ENCODE data around the gene KDM1A.

The KDM1A gene

GRCh38 chr1:23066075-23066474 is 46.8 kb downstream of the KDM1A start:
- Histone ChIP-seq H3K9ac (ENCODE audit: low read depth in 1 of 2, low read length in 2 of 2) (no peak overlapping the region), H3K27ac (ENCODE audit: low read depth in 2 of 2, low read length in 2 of 2) (no peak overlapping the region), H3K27me3 (ENCODE audit: control insufficient read depth in 2 of 2, insufficient read depth in 2 of 2, low read length in 2 of 2) (no peaks in the 10 kb centered on the region), H3K4me3 (ENCODE audit: low read length in 2 of 2) (no peak overlapping the region), H3K36me3 (ENCODE audit: control insufficient read depth in 2 of 2, insufficient read depth in 2 of 2, low read length in 2 of 2) (peaks cover 38 to 62% of the 10 kb centered on the region in 2 donors), H3K4me1 (ENCODE audit: control insufficient read depth in 2 of 2, insufficient read depth in 2 of 2, low read length in 2 of 2) (no peaks in the 10 kb centered on the region), H3K9me3 (ENCODE audit: control insufficient read depth in 2 of 2, low read length in 2 of 2) (no peaks in the 10 kb centered on the region)

GRCh38 chr1:23069149-23069548 is 49.9 kb downstream of the KDM1A start:
- Histone ChIP-seq H3K4me3 (ENCODE audit: low read length in 2 of 2) (no peak overlapping the region), H3K27ac (ENCODE audit: low read depth in 2 of 2, low read length in 2 of 2) (no peak overlapping the region), H3K4me1 (ENCODE audit: control insufficient read depth in 2 of 2, insufficient read depth in 2 of 2, low read length in 2 of 2) (no peaks in the 10 kb centered on the region), H3K36me3 (ENCODE audit: control insufficient read depth in 2 of 2, insufficient read depth in 2 of 2, low read length in 2 of 2) (peaks cover 44 to 52% of the 10 kb centered on the region in 2 donors), H3K9ac (ENCODE audit: low read depth in 1 of 2, low read length in 2 of 2) (no peak overlapping the region), H3K27me3 (ENCODE audit: control insufficient read depth in 2 of 2, insufficient read depth in 2 of 2, low read length in 2 of 2) (no peaks in the 10 kb centered on the region), H3K9me3 (ENCODE audit: control insufficient read depth in 2 of 2, low read length in 2 of 2) (no peaks in the 10 kb centered on the region)

- Histone ChIP-seq H3K27ac (ENCODE audit: low read depth in 2 of 2, low read length in 2 of 2) (no peak overlapping the region), H3K9me3 (ENCODE audit: control insufficient read depth in 2 of 2, low read length in 2 of 2) (no peaks in the 10 kb centered on the region), H3K27me3 (ENCODE audit: control insufficient read depth in 2 of 2, insufficient read depth in 2 of 2, low read length in 2 of 2) (no peaks in the 10 kb centered on the region), H3K4me1 (ENCODE audit: control insufficient read depth in 2 of 2, insufficient read depth in 2 of 2, low read length in 2 of 2) (no peaks in the 10 kb centered on the region), H3K36me3 (ENCODE audit: control insufficient read depth in 2 of 2, insufficient read depth in 2 of 2, low read length in 2 of 2) (peaks cover 40 to 49% of the 10 kb centered on the region in 2 donors), H3K4me3 (ENCODE audit: low read length in 2 of 2) (no peak overlapping the region), H3K9ac (ENCODE audit: low read depth in 1 of 2, low read length in 2 of 2) (no peak overlapping the region)
Measured at GRCh38 chr1:23069675-23070074, 50.4 kb downstream of the KDM1A start.

- H3K27me3 ChIP-seq (ENCODE audit: control insufficient read depth in 2 of 2, insufficient read depth in 2 of 2, low read length in 2 of 2) = no peaks in the 10 kb centered on the region
- peaks cover 46 to 48% of the 10 kb centered on the region in 2 donors for H3K36me3 ChIP-seq (ENCODE audit: control insufficient read depth in 2 of 2, insufficient read depth in 2 of 2, low read length in 2 of 2)
Measured at GRCh38 chr1:23074012-23074411, 54.7 kb downstream of the KDM1A start.

GRCh38 chr1:23079025-23079424 is 59.8 kb downstream of the KDM1A start:
- no peaks in the 10 kb centered on the region for H3K9me3 ChIP-seq (ENCODE audit: control insufficient read depth in 2 of 2, low read length in 2 of 2)
- H3K27me3 ChIP-seq (ENCODE audit: control insufficient read depth in 2 of 2, insufficient read depth in 2 of 2, low read length in 2 of 2) = no peaks in the 10 kb centered on the region
- H3K9ac ChIP-seq (ENCODE audit: low read depth in 1 of 2, low read length in 2 of 2) = no peak overlapping the region
- H3K27ac ChIP-seq (ENCODE audit: low read depth in 2 of 2, low read length in 2 of 2) = no peak overlapping the region
- H3K36me3 ChIP-seq (ENCODE audit: control insufficient read depth in 2 of 2, insufficient read depth in 2 of 2, low read length in 2 of 2) = peaks cover 62 to 69% of the 10 kb centered on the region in 2 donors
- no peaks in the 10 kb centered on the region for H3K4me1 ChIP-seq (ENCODE audit: control insufficient read depth in 2 of 2, insufficient read depth in 2 of 2, low read length in 2 of 2)
- no peak overlapping the region for H3K4me3 ChIP-seq (ENCODE audit: low read length in 2 of 2)

More at GRCh38 chr1:23074012-23074411, 54.7 kb downstream of the KDM1A start:
- H3K4me1 ChIP-seq (ENCODE audit: control insufficient read depth in 2 of 2, insufficient read depth in 2 of 2, low read length in 2 of 2) = no peaks in the 10 kb centered on the region
- no peaks in the 10 kb centered on the region for H3K9me3 ChIP-seq (ENCODE audit: control insufficient read depth in 2 of 2, low read length in 2 of 2)
- H3K27ac ChIP-seq (ENCODE audit: low read depth in 2 of 2, low read length in 2 of 2) = no peak overlapping the region
- no peak overlapping the region for H3K9ac ChIP-seq (ENCODE audit: low read depth in 1 of 2, low read length in 2 of 2)
- H3K4me3 ChIP-seq (ENCODE audit: low read length in 2 of 2) = no peak overlapping the region

GRCh38 chr1:23080885-23081284 is 61.6 kb downstream of the KDM1A start:
- H3K9me3 ChIP-seq (ENCODE audit: control insufficient read depth in 2 of 2, low read length in 2 of 2) = no peaks in the 10 kb centered on the region
- no peak overlapping the region for H3K9ac ChIP-seq (ENCODE audit: low read depth in 1 of 2, low read length in 2 of 2)
- no peak overlapping the region for H3K27ac ChIP-seq (ENCODE audit: low read depth in 2 of 2, low read length in 2 of 2)
- H3K4me3 ChIP-seq (ENCODE audit: low read length in 2 of 2) = no peak overlapping the region
- no peaks in the 10 kb centered on the region for H3K27me3 ChIP-seq (ENCODE audit: control insufficient read depth in 2 of 2, insufficient read depth in 2 of 2, low read length in 2 of 2)
- H3K4me1 ChIP-seq (ENCODE audit: control insufficient read depth in 2 of 2, insufficient read depth in 2 of 2, low read length in 2 of 2) = no peaks in the 10 kb centered on the region
- H3K36me3 ChIP-seq (ENCODE audit: control insufficient read depth in 2 of 2, insufficient read depth in 2 of 2, low read length in 2 of 2) = peaks cover 75 to 81% of the 10 kb centered on the region in 2 donors

GRCh38 chr1:23081376-23081775 is 62.1 kb downstream of the KDM1A start:
- H3K9me3 ChIP-seq (ENCODE audit: control insufficient read depth in 2 of 2, low read length in 2 of 2) = no peaks in the 10 kb centered on the region
- H3K27ac ChIP-seq (ENCODE audit: low read depth in 2 of 2, low read length in 2 of 2) = no peak overlapping the region
- no peak overlapping the region for H3K9ac ChIP-seq (ENCODE audit: low read depth in 1 of 2, low read length in 2 of 2)
- H3K4me3 ChIP-seq (ENCODE audit: low read length in 2 of 2) = no peak overlapping the region
- H3K4me1 ChIP-seq (ENCODE audit: control insufficient read depth in 2 of 2, insufficient read depth in 2 of 2, low read length in 2 of 2) = no peaks in the 10 kb centered on the region
- H3K27me3 ChIP-seq (ENCODE audit: control insufficient read depth in 2 of 2, insufficient read depth in 2 of 2, low read length in 2 of 2) = no peaks in the 10 kb centered on the region
- H3K36me3 ChIP-seq (ENCODE audit: control insufficient read depth in 2 of 2, insufficient read depth in 2 of 2, low read length in 2 of 2) = peaks cover 79 to 85% of the 10 kb centered on the region in 2 donors

GRCh38 chr1:23083714-23084480 is 64.6 kb downstream of the KDM1A start:
- no peak overlapping the region for H3K4me3 ChIP-seq (ENCODE audit: low read length in 2 of 2)
- no peaks in the 10 kb centered on the region for H3K9me3 ChIP-seq (ENCODE audit: control insufficient read depth in 2 of 2, low read length in 2 of 2)
- H3K27ac ChIP-seq (ENCODE audit: low read depth in 2 of 2, low read length in 2 of 2) = no peak overlapping the region
- no peaks in the 10 kb centered on the region for H3K4me1 ChIP-seq (ENCODE audit: control insufficient read depth in 2 of 2, insufficient read depth in 2 of 2, low read length in 2 of 2)
- H3K27me3 ChIP-seq (ENCODE audit: control insufficient read depth in 2 of 2, insufficient read depth in 2 of 2, low read length in 2 of 2) = no peaks in the 10 kb centered on the region
- peaks cover 83 to 89% of the 10 kb centered on the region in 2 donors for H3K36me3 ChIP-seq (ENCODE audit: control insufficient read depth in 2 of 2, insufficient read depth in 2 of 2, low read length in 2 of 2)
- no peak overlapping the region for H3K9ac ChIP-seq (ENCODE audit: low read depth in 1 of 2, low read length in 2 of 2)

- Histone ChIP-seq H3K27ac (ENCODE audit: low read depth in 2 of 2, low read length in 2 of 2) (no peak overlapping the region), H3K4me3 (ENCODE audit: low read length in 2 of 2) (no peak overlapping the region), H3K27me3 (ENCODE audit: control insufficient read depth in 2 of 2, insufficient read depth in 2 of 2, low read length in 2 of 2) (no peaks in the 10 kb centered on the region), H3K9me3 (ENCODE audit: control insufficient read depth in 2 of 2, low read length in 2 of 2) (no peaks in the 10 kb centered on the region), H3K36me3 (ENCODE audit: control insufficient read depth in 2 of 2, insufficient read depth in 2 of 2, low read length in 2 of 2) (peaks cover 79 to 84% of the 10 kb centered on the region in 2 donors), H3K4me1 (ENCODE audit: control insufficient read depth in 2 of 2, insufficient read depth in 2 of 2, low read length in 2 of 2) (no peaks in the 10 kb centered on the region), H3K9ac (ENCODE audit: low read depth in 1 of 2, low read length in 2 of 2) (no peak overlapping the region)
Measured at GRCh38 chr1:23084880-23085279, 65.6 kb downstream of the KDM1A start.

- peaks cover 77 to 80% of the 10 kb centered on the region in 2 donors for H3K36me3 ChIP-seq (ENCODE audit: control insufficient read depth in 2 of 2, insufficient read depth in 2 of 2, low read length in 2 of 2)
- no peak overlapping the region for H3K27ac ChIP-seq (ENCODE audit: low read depth in 2 of 2, low read length in 2 of 2)
- H3K27me3 ChIP-seq (ENCODE audit: control insufficient read depth in 2 of 2, insufficient read depth in 2 of 2, low read length in 2 of 2) = no peaks in the 10 kb centered on the region
- H3K9me3 ChIP-seq (ENCODE audit: control insufficient read depth in 2 of 2, low read length in 2 of 2) = no peaks in the 10 kb centered on the region
- no peaks in the 10 kb centered on the region for H3K4me1 ChIP-seq (ENCODE audit: control insufficient read depth in 2 of 2, insufficient read depth in 2 of 2, low read length in 2 of 2)
- no peak overlapping the region for H3K9ac ChIP-seq (ENCODE audit: low read depth in 1 of 2, low read length in 2 of 2)
- H3K4me3 ChIP-seq (ENCODE audit: low read length in 2 of 2) = no peak overlapping the region
Measured at GRCh38 chr1:23085696-23086095, 66.4 kb downstream of the KDM1A start.

Data from mucosa of rectum (tissue), 2 donors.